RWPE2 (cell line): ENCODE measurements around the gene PRICKLE4.

Experiments
- ATAC-seq: fragments of 200-7000 bp; cut with Tn5 transposase; 3 replicates; pipeline ENCODE4 v1.9.1; 2021; ENCODE audit warnings: low read depth
- DNase-seq: peaks from one replicate; pipeline ENCODE4 v3.0.0-alpha.2; 2020; ENCODE audit warnings: low spot score
- H3K27ac ChIP-seq: fragments of 450-650 bp; 2 replicates; pipeline ENCODE4 v1.5.1; 2017; ENCODE audit warnings: mild to moderate bottlenecking; ENCODE audit not compliant: poor library complexity, severe bottlenecking
- H3K27me3 ChIP-seq: fragments of 250-450 bp; sonication (Bioruptor Pico); 2 replicates; pipeline ENCODE4 v1.5.1; 2021; ENCODE audit warnings: mild to moderate bottlenecking, moderate library complexity; ENCODE audit not compliant: insufficient read depth, poor library complexity, severe bottlenecking
- H3K36me3 ChIP-seq: fragments of 250-450 bp; sonication (Bioruptor Pico); 2 replicates; pipeline ENCODE4 v1.5.1; 2020; ENCODE audit warnings: low read depth, mild to moderate bottlenecking, moderate library complexity
- H3K4me1 ChIP-seq: fragments of 250-450 bp; sonication (Bioruptor Pico); 2 replicates; pipeline ENCODE4 v1.5.1; 2021; ENCODE audit warnings: mild to moderate bottlenecking, moderate library complexity; ENCODE audit not compliant: insufficient read depth, poor library complexity, severe bottlenecking
- H3K4me3 ChIP-seq: fragments of 250-450 bp; sonication (Bioruptor Pico); 2 replicates; pipeline ENCODE4 v1.5.1; 2021; ENCODE audit warnings: mild to moderate bottlenecking, moderate library complexity; ENCODE audit not compliant: severe bottlenecking
- H3K9me3 ChIP-seq: fragments of 250-450 bp; sonication (Bioruptor Pico); 2 replicates; pipeline ENCODE4 v1.5.1; 2021; ENCODE audit warnings: mild to moderate bottlenecking, moderate library complexity; ENCODE audit not compliant: severe bottlenecking
- CTCF ChIP-seq: fragments of 450-650 bp; IDR thresholded peaks from one replicate; pipeline ENCODE4 v1.5.1; 2017; ENCODE audit warnings: mild to moderate bottlenecking, moderate library complexity; ENCODE audit not compliant: poor library complexity, severe bottlenecking

PRICKLE4 gene

GRCh38 chr6:41798901-41799558 is 18.4 kb downstream of the PRICKLE4 start:
- Histone ChIP-seq H3K9me3 (no peaks in the 10 kb centered on the region), H3K4me1 (no peaks in the 10 kb centered on the region), H3K36me3 (peaks cover 5% of the 10 kb centered on the region; the same call in 1 of the 2 replicates), H3K27ac (no peak overlapping the region), H3K4me3 (no peak overlapping the region), H3K27me3 (no peaks in the 10 kb centered on the region)
- ATAC-seq (no peak), DNase-seq (no peak)
- TF ChIP-seq CTCF, result no peak

GRCh38 chr6:41799559-41799911 is 19.0 kb downstream of the PRICKLE4 start:
- no peaks in the 10 kb centered on the region for H3K9me3 ChIP-seq
- H3K27me3 ChIP-seq, result no peaks in the 10 kb centered on the region
- ATAC-seq (no peak), DNase-seq (no peak)
- no peak for TF ChIP-seq CTCF
- no peak overlapping the region for H3K27ac ChIP-seq
- peaks cover under 1% of the 10 kb centered on the region; the same call in 1 of the 2 replicates for H3K36me3 ChIP-seq
- no peak overlapping the region for H3K4me3 ChIP-seq
- H3K4me1 ChIP-seq, result no peaks in the 10 kb centered on the region

GRCh38 chr6:41801380-41801779 is 20.8 kb downstream of the PRICKLE4 start:
- Histone ChIP-seq H3K36me3 (no peaks in the 10 kb centered on the region), H3K27ac (no peak overlapping the region), H3K4me3 (no peak overlapping the region), H3K27me3 (no peaks in the 10 kb centered on the region), H3K4me1 (no peaks in the 10 kb centered on the region), H3K9me3 (no peaks in the 10 kb centered on the region)
- no peak for DNase-seq
- peak; percentile 55; the same call in 2 of the 3 replicates for ATAC-seq
- TF ChIP-seq CTCF, result peak; percentile 75

GRCh38 chr6:41805830-41806774 is 25.5 kb downstream of the PRICKLE4 start:
- Histone ChIP-seq H3K36me3 (no peaks in the 10 kb centered on the region), H3K4me3 (no peak overlapping the region), H3K4me1 (no peaks in the 10 kb centered on the region), H3K27ac (no peak overlapping the region), H3K27me3 (no peaks in the 10 kb centered on the region), H3K9me3 (no peaks in the 10 kb centered on the region)
- ATAC-seq (no peak), DNase-seq (no peak)
- no peak for TF ChIP-seq CTCF
